Stomach smooth muscle (tissue), 2 donors: ENCODE results near the gene PTPRK.

ENCODE experiments used
- H3K27ac ChIP-seq: one replicate; pipeline ENCODE4 v1.7.0; 2013; ENCODE audit warnings: mild to moderate bottlenecking, low read length, inconsistent platforms
- H3K27me3 ChIP-seq, 2 donors: one replicate each; pipeline ENCODE4 v1.7.0; 2013; ENCODE audit warnings: low read length in 2 of 2; ENCODE audit not compliant: insufficient read depth in 2 of 2, control insufficient read depth in 1 of 2
- H3K36me3 ChIP-seq, 2 donors: one replicate each; pipeline ENCODE4 v1.7.0; 2013; ENCODE audit warnings: low read length in 2 of 2; ENCODE audit not compliant: control insufficient read depth in 2 of 2, insufficient read depth in 2 of 2
- H3K4me1 ChIP-seq: one replicate; pipeline ENCODE4 v1.7.0; 2013; ENCODE audit warnings: low read length; ENCODE audit not compliant: control insufficient read depth, insufficient read depth
- H3K4me3 ChIP-seq, 2 donors: one replicate each; pipeline ENCODE4 v1.7.0; 2013; ENCODE audit warnings: low read length in 2 of 2
- H3K9ac ChIP-seq, 2 donors: one replicate each; pipeline ENCODE4 v1.7.0; 2013; ENCODE audit warnings: low read length in 2 of 2, mild to moderate bottlenecking in 1 of 2
- H3K9me3 ChIP-seq, 2 donors: one replicate each; pipeline ENCODE4 v1.7.0; 2013; ENCODE audit warnings: low read length in 2 of 2; ENCODE audit not compliant: control insufficient read depth in 2 of 2
- donor health status: healthy.
- donor health status: Pancreatic carcinoma.

PTPRK gene

DNA sequence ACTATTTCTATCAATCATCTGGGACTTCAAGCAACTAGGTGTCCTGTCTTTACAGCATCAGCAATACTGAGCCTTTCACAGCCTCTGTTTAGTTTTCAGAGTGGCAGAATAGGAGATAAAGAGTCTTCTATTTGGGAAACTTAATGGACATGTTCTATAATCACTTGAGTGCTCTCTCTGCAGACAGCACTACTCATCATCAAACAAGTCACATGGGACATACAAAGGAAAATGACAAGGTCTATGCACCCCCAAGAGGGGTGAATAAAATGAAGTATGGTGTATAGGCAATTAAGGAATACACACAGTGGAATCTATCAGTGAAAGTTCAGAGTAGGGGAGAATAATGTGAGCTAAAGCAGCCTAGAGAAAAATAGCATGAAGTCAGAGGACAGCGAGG is 381.7 kb downstream of the PTPRK start:
- H3K9ac ChIP-seq: no peak overlapping the region
- H3K27ac ChIP-seq: no peak overlapping the region
- H3K9me3 ChIP-seq: no peaks in the 10 kb centered on the region
- no peaks in the 10 kb centered on the region for H3K36me3 ChIP-seq
- H3K27me3 ChIP-seq: no peaks in the 10 kb centered on the region
- peaks cover 2% of the 10 kb centered on the region for H3K4me1 ChIP-seq
- no peak overlapping the region for H3K4me3 ChIP-seq

DNA sequence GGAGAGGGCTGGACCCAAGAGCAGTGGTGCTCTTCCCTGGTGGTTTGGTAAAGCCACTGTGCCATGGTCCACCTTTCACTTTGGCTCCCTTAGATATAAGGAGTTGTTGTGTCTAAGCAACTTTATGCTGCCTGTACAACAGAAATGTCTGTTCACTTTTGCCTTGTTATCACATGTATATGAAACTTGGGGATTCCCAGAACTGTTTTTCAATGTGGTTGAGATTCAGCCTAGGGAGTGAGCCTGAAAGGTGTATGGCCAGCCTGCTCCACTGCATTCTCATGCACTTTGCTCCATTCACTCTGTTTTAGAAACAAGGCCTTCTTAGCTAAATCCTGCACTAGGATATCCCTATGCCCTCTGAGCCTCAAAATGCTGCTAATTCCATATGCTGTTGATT is 385.1 kb downstream of the PTPRK start:
- H3K27me3 ChIP-seq: no peaks in the 10 kb centered on the region
- no peak overlapping the region for H3K4me3 ChIP-seq
- no peaks in the 10 kb centered on the region for H3K9me3 ChIP-seq
- no peaks in the 10 kb centered on the region for H3K36me3 ChIP-seq
- H3K9ac ChIP-seq: no peak overlapping the region
- H3K4me1 ChIP-seq: peaks cover 2% of the 10 kb centered on the region
- H3K27ac ChIP-seq: no peak overlapping the region

DNA sequence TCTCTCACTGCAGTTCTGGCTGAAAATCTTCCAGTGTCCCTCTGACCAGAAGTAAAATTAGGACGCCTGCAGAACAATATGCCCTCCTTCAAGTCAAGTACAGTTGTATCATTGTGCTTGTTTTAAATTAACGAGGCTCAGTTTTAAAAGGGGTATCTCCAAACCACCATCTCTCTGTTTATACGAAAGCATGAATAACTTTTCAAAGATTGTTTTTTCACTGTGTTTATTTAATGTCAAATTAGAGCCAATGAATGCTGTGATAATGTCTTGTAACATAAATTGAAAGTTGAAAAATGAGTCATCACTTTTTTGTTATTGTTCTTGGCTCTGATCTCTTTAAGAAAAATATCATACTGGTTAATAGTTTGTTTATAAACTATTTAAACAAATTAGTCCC is 388.8 kb downstream of the PTPRK start:
- Histone ChIP-seq H3K27me3 (no peaks in the 10 kb centered on the region), H3K9ac (no peak overlapping the region), H3K36me3 (no peaks in the 10 kb centered on the region), H3K4me1 (peaks cover 2% of the 10 kb centered on the region), H3K9me3 (no peaks in the 10 kb centered on the region), H3K27ac (no peak overlapping the region), H3K4me3 (no peak overlapping the region)

DNA sequence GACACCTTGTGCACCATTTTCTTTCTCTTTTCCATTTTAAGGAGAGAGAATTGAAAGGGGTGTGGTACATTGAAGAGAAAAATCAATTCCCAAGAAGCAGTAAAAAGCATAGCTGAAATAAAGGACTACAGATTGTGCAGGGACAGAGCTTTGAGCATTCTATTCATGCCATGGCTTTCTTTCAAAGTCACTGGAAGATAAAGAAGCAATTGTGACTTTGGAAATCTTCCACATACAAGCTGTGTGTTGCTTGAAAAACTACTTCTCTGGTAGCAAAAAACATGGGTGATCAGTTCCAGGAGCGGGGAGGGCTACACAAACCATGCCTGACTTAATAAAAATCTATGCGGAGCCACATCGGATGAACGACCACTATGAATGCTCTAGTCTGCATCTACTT is 389.4 kb downstream of the PTPRK start:
- H3K4me3 ChIP-seq: no peak overlapping the region
- peaks cover 2% of the 10 kb centered on the region for H3K4me1 ChIP-seq
- no peak overlapping the region for H3K27ac ChIP-seq
- H3K9ac ChIP-seq: no peak overlapping the region
- H3K36me3 ChIP-seq: no peaks in the 10 kb centered on the region
- no peaks in the 10 kb centered on the region for H3K27me3 ChIP-seq
- H3K9me3 ChIP-seq: no peaks in the 10 kb centered on the region

DNA sequence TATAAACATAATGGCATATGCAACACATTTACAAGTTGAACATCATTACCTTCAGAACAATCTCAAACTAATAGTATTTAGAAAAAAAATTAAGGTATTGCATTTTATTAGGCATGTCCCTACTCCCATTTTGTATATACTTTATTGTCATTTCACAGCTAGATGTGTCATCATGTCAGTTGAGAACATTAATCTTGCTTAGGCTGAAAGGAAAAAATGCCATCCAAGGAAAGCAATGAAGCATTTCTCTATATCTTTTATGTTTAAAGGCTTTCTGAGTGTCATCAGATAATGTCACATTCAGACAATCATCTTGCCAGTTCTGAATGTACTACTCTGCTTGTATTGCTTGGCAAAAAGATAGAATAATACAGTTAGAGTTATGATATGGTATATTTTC is 390.7 kb downstream of the PTPRK start:
- no peak overlapping the region for H3K4me3 ChIP-seq
- peaks cover 2% of the 10 kb centered on the region for H3K4me1 ChIP-seq
- no peaks in the 10 kb centered on the region for H3K9me3 ChIP-seq
- H3K9ac ChIP-seq: no peak overlapping the region
- H3K36me3 ChIP-seq: no peaks in the 10 kb centered on the region
- no peak overlapping the region for H3K27ac ChIP-seq
- H3K27me3 ChIP-seq: no peaks in the 10 kb centered on the region

DNA sequence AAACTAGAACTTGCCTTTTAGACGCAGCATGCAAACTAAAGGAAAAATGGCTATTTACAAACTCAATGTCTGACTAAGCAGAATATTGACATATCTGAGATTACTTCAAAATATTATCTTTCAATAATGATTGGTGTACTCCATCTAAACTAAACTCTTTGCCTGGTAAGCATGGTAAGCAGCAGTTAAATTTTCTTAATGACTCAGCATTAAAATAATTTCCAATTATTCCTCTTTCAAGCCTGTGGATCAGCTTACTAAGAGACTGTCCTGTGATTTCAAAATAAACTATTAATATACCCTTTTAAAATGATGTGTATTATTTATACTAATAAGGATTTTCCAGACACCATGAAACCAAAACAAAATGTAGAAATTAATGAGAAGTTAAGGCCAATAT is 392.7 kb downstream of the PTPRK start:
- H3K4me1 ChIP-seq: no peaks in the 10 kb centered on the region
- no peaks in the 10 kb centered on the region for H3K36me3 ChIP-seq
- H3K27ac ChIP-seq: no peak overlapping the region
- no peaks in the 10 kb centered on the region for H3K27me3 ChIP-seq
- no peak overlapping the region for H3K9ac ChIP-seq
- H3K4me3 ChIP-seq: no peak overlapping the region
- H3K9me3 ChIP-seq: no peaks in the 10 kb centered on the region

DNA sequence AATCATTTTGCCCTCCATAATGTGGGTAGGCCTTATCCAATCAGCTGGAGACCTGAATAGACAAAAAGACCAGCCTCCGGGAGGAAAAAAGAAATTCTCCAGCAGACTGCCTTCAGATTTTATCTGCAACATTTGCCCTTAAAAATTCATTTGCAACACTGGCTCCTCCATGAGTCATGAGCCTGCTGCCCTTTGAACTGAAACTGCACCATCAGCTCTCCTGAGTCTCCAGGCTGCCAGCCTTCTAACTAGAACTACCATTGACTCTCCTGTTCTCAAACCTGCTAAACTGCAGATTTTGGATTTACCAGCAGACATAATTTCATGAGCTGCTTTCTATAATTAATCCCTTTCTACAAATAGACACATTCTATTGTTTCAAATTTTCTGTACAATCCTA is 395.7 kb downstream of the PTPRK start:
- no peaks in the 10 kb centered on the region for H3K36me3 ChIP-seq
- no peaks in the 10 kb centered on the region for H3K4me1 ChIP-seq
- no peak overlapping the region for H3K27ac ChIP-seq
- no peaks in the 10 kb centered on the region for H3K27me3 ChIP-seq
- H3K9me3 ChIP-seq: no peaks in the 10 kb centered on the region
- no peak overlapping the region for H3K4me3 ChIP-seq
- no peak overlapping the region for H3K9ac ChIP-seq

DNA sequence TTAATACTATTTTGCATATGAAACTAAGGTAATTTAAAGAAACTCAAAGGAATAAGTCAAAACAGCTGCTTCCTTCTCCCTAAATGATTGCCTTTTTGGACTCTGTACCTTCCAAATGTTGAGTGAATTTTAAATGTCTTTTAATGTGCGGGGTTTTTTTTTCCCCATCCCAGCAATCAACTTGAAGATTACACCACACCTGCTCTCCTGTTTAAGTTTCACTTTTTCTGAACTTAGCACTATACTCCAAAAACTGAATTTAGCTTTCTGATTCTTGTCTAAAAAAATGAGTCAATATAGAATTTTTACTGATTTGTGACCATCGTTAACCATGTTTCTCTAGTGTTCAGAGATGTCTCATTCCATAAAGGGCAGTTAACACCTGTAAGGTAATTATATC is 398.8 kb downstream of the PTPRK start:
- Histone ChIP-seq H3K9me3 (no peaks in the 10 kb centered on the region), H3K27me3 (no peaks in the 10 kb centered on the region), H3K27ac (no peak overlapping the region), H3K36me3 (no peaks in the 10 kb centered on the region), H3K9ac (no peak overlapping the region), H3K4me3 (no peak overlapping the region), H3K4me1 (no peaks in the 10 kb centered on the region)

DNA sequence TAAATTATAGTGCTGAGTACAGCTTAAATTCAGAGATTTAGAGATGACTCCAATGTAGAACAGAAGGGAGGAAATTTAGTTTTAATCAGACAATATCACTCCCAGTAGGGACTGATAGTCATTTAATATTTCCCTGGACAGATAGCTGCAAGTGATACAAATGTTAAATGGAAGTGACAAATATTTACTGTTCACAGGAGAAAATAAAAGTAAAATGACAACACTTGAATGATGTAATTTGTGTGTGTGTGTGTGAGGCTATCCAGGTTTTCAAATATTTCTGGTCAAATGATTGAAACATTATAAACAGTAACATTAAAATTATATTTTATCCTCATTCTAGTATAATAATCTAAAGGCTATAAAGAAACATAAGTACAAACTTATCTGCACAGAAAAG is 399.2 kb downstream of the PTPRK start:
- H3K4me1 ChIP-seq: no peaks in the 10 kb centered on the region
- H3K27ac ChIP-seq: no peak overlapping the region
- H3K27me3 ChIP-seq: no peaks in the 10 kb centered on the region
- H3K4me3 ChIP-seq: no peak overlapping the region
- H3K9me3 ChIP-seq: no peaks in the 10 kb centered on the region
- no peak overlapping the region for H3K9ac ChIP-seq
- no peaks in the 10 kb centered on the region for H3K36me3 ChIP-seq

DNA sequence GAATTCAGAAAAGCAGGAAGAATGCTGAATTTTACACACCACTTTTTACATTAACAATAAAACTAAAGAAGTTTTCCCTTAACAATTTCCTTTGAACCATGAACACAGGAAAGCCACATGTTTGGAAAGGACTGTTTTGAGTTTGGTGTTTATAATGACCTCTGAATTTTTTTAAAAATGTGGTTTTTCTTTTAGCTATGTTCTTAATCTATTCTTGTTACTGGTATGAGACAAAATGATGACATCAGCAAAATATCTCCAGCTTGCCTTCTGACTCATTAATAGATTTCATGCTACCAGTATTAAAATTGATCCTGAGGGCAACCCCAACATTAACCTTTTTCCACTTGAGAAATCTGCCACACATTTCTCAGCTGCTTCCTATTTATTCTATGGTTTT is 402.0 kb downstream of the PTPRK start:
- H3K9ac ChIP-seq: no peak overlapping the region
- H3K4me3 ChIP-seq: no peak overlapping the region
- no peaks in the 10 kb centered on the region for H3K4me1 ChIP-seq
- H3K9me3 ChIP-seq: no peaks in the 10 kb centered on the region
- no peak overlapping the region for H3K27ac ChIP-seq
- H3K36me3 ChIP-seq: no peaks in the 10 kb centered on the region
- H3K27me3 ChIP-seq: no peaks in the 10 kb centered on the region

DNA sequence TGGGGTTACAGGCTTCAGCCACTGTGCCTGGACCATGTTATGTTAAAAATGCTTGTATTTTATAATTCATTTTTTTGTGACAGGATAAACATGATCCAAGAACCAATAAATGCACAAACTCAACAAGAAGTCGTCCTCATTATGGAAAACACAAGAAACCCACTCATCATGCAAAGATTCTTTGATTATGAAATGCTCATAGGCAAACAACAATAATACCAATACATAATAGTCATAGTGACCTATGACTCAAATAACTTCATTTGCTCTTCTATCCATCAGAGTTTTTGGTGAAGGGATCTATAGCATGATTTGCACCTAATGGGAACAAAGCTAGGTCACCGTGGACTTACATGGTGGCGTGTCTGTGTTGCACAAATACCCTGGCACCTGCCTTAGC is 402.5 kb downstream of the PTPRK start:
- Histone ChIP-seq H3K27me3 (no peaks in the 10 kb centered on the region), H3K27ac (no peak overlapping the region), H3K36me3 (no peaks in the 10 kb centered on the region), H3K4me1 (no peaks in the 10 kb centered on the region), H3K9ac (no peak overlapping the region), H3K9me3 (no peaks in the 10 kb centered on the region), H3K4me3 (no peak overlapping the region)

DNA sequence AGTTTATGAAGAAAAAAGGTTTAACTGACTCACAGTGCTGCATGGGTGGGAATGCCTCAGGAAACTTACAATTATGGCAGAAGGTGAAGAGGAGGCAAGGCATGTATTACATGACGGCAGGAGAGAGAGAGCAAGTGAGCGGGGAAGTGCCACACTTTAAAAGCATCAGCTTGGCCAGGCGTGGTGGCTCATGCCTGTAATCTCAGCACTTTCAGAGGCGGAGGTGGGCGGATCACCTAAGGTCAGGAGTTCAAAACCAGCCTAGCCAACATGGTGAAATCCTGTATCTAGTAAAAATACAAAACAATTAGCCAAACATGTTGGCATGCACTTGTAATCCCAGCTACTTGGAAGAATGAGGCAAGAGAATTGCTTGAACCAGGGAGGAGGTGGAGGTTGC is 406.2 kb downstream of the PTPRK start:
- Histone ChIP-seq H3K4me3 (no peak overlapping the region), H3K4me1 (no peaks in the 10 kb centered on the region), H3K9ac (no peak overlapping the region), H3K27me3 (no peaks in the 10 kb centered on the region), H3K9me3 (no peaks in the 10 kb centered on the region), H3K27ac (no peak overlapping the region), H3K36me3 (no peaks in the 10 kb centered on the region)
